Neuron (in vitro differentiated cells): Measurements from ENCODE around the gene DEFB108B.
"Not testable (repeated sequence)": the region's sequence is repeated elsewhere in the genome, so short reads cannot be mapped to it uniquely, and the experiment has no call there.

Experiments
- H2AFZ ChIP-seq: one replicate; pipeline ENCODE4 v1.6.1; 2013; ENCODE audit warnings: low read depth, mild to moderate bottlenecking, inconsistent platforms, low read length, moderate library complexity
- H3K27me3 ChIP-seq: one replicate; pipeline ENCODE4 v1.6.1; 2013; ENCODE audit warnings: low read length; ENCODE audit not compliant: insufficient read depth
- H3K36me3 ChIP-seq: one replicate; pipeline ENCODE4 v1.6.1; 2013; ENCODE audit warnings: low read length; ENCODE audit not compliant: insufficient read depth
- H3K4me1 ChIP-seq: one replicate; pipeline ENCODE4 v1.6.1; 2013; ENCODE audit warnings: low read length; ENCODE audit not compliant: insufficient read depth
- H3K4me3 ChIP-seq: 2 replicates; pipeline ENCODE4 v1.5.1; 2013; ENCODE audit warnings: mild to moderate bottlenecking, low read length, moderate library complexity
- H3K9me3 ChIP-seq: one replicate; pipeline ENCODE4 v1.6.1; 2013; ENCODE audit warnings: low read length

DEFB108B gene

GRCh38 chr11:71853895-71854294 is 20.9 kb downstream of the DEFB108B start:
- H2AFZ ChIP-seq, result not testable (repeated sequence)

GRCh38 chr11:71855880-71856279 is 22.9 kb downstream of the DEFB108B start:
- H3K36me3 ChIP-seq, H3K9me3 ChIP-seq, H3K27me3 ChIP-seq, H3K4me1 ChIP-seq, H2AFZ ChIP-seq, H3K4me3 ChIP-seq: not testable (repeated sequence)

More at GRCh38 chr11:71853895-71854294, 20.9 kb downstream of the DEFB108B start:
- not testable (repeated sequence) for H3K4me3 ChIP-seq, H3K9me3 ChIP-seq, H3K36me3 ChIP-seq, H3K4me1 ChIP-seq, H3K27me3 ChIP-seq

- not testable (repeated sequence) for H3K4me1 ChIP-seq, H3K9me3 ChIP-seq, H3K4me3 ChIP-seq, H3K36me3 ChIP-seq, H3K27me3 ChIP-seq, H2AFZ ChIP-seq
Measured at GRCh38 chr11:71860835-71861234, 27.8 kb downstream of the DEFB108B start.

GRCh38 chr11:71863978-71864627 is 31.1 kb downstream of the DEFB108B start:
- H3K36me3 ChIP-seq, H3K27me3 ChIP-seq, H3K4me1 ChIP-seq, H3K4me3 ChIP-seq, H2AFZ ChIP-seq, H3K9me3 ChIP-seq: not testable (repeated sequence)

- not testable (repeated sequence) for H3K4me3 ChIP-seq, H3K9me3 ChIP-seq, H3K36me3 ChIP-seq, H2AFZ ChIP-seq, H3K4me1 ChIP-seq, H3K27me3 ChIP-seq
Measured at GRCh38 chr11:71867209-71867608, 34.2 kb downstream of the DEFB108B start.

- not testable (repeated sequence) for H3K4me3 ChIP-seq, H3K9me3 ChIP-seq, H3K36me3 ChIP-seq, H3K4me1 ChIP-seq, H2AFZ ChIP-seq, H3K27me3 ChIP-seq
Measured at GRCh38 chr11:71869931-71870330, 36.9 kb downstream of the DEFB108B start.

GRCh38 chr11:71870661-71871060 is 37.7 kb downstream of the DEFB108B start:
- not testable (repeated sequence) for H3K36me3 ChIP-seq, H2AFZ ChIP-seq, H3K4me3 ChIP-seq, H3K27me3 ChIP-seq, H3K9me3 ChIP-seq, H3K4me1 ChIP-seq

- not testable (repeated sequence) for H2AFZ ChIP-seq, H3K4me1 ChIP-seq, H3K9me3 ChIP-seq, H3K27me3 ChIP-seq, H3K36me3 ChIP-seq, H3K4me3 ChIP-seq
Measured at GRCh38 chr11:71876262-71876661, 43.3 kb downstream of the DEFB108B start.

GRCh38 chr11:71878059-71878458 is 45.1 kb downstream of the DEFB108B start, which contains the start of gene DEFB131B:
DEFB131B (plus strand) TSS chr11:71878453; CDS start chr11:71878453, 0 bp downstream.
- H3K27me3 ChIP-seq, H2AFZ ChIP-seq, H3K4me1 ChIP-seq, H3K9me3 ChIP-seq, H3K36me3 ChIP-seq, H3K4me3 ChIP-seq: not testable (repeated sequence)

GRCh38 chr11:71885806-71886205 is 52.8 kb downstream of the DEFB108B start:
- not testable (repeated sequence) for H2AFZ ChIP-seq, H3K4me1 ChIP-seq, H3K4me3 ChIP-seq, H3K36me3 ChIP-seq, H3K27me3 ChIP-seq, H3K9me3 ChIP-seq
